Caco-2 (cell line): ENCODE measurements around the gene NRXN2. TPM values are rescaled to one million over a fixed set of nuclear protein-coding genes. Genes with fewer than 3 reads are reported as not detected.

Experiments
- BruUV-seq: library from RNA; stranded (reverse); fragments of 400-500 nt; replicated peaks from 2 replicates; lab custom pipeline; 2021; lab: Mats Ljungman, UMichigan
- CTCF ChIA-PET: fragments of 300-600 bp; sonication (Branson Sonifier 250); formaldehyde crosslinking; loops from one replicate; lab custom pipeline; 2022; ENCODE audit warnings: antibody characterized with exemption; lab: Charles Lee
- POLR2A ChIA-PET: fragments of 300-600 bp; sonication (Branson Sonifier 250); formaldehyde crosslinking; loops from one replicate; lab custom pipeline; 2022; ENCODE audit warnings: antibody characterized with exemption; lab: Charles Lee
- DNase-seq, 2 experiments: peaks; one replicate each; pipeline versions ENCODE4 v3.0.0 to v3.0.0-alpha.2; 2020 to 2022
- H3K27me3 ChIP-seq: replicated peaks from 2 replicates; pipeline ENCODE4 v1.6.0; 2011; ENCODE audit warnings: low read length; ENCODE audit not compliant: control insufficient read depth, insufficient read depth
- H3K36me3 ChIP-seq: 2 replicates; pipeline ENCODE4 v1.5.1; 2011; ENCODE audit warnings: low read length; ENCODE audit not compliant: control insufficient read depth, insufficient read depth
- H3K4me1 ChIP-seq: fragments of 250-450 bp; sonication (Bioruptor Pico); 2 replicates; pipeline ENCODE4 v1.5.1; 2020; ENCODE audit warnings: mild to moderate bottlenecking
- H3K4me3 ChIP-seq: 2 replicates; pipeline ENCODE4 v1.5.1; 2011; ENCODE audit warnings: low read depth, mild to moderate bottlenecking, control low read depth, low read length
- H3K9me3 ChIP-seq: fragments of 250-450 bp; sonication (Bioruptor Pico); 2 replicates; pipeline ENCODE4 v1.5.1; 2020; ENCODE audit warnings: mild to moderate bottlenecking, moderate library complexity
- H3K27ac Mint-ChIP-seq: one replicate; pipeline ENCODE4 v1.8.0; 2022; ENCODE audit warnings: mixed read lengths; ENCODE audit not compliant: unreplicated experiment
- H3K27me3 Mint-ChIP-seq: one replicate; pipeline ENCODE4 v1.8.0; 2022; ENCODE audit warnings: mixed read lengths; ENCODE audit not compliant: insufficient read depth, unreplicated experiment
- H3K36me3 Mint-ChIP-seq: one replicate; pipeline ENCODE4 v1.8.0; 2022; ENCODE audit warnings: mild to moderate bottlenecking, mixed read lengths; ENCODE audit not compliant: insufficient read depth, unreplicated experiment
- H3K4me1 Mint-ChIP-seq: one replicate; pipeline ENCODE4 v1.8.0; 2022; ENCODE audit warnings: low read depth, mixed read lengths; ENCODE audit not compliant: unreplicated experiment
- H3K4me3 Mint-ChIP-seq: one replicate; pipeline ENCODE4 v1.8.0; 2022; ENCODE audit warnings: mild to moderate bottlenecking, moderate library complexity, mixed read lengths; ENCODE audit not compliant: unreplicated experiment
- H3K9me3 Mint-ChIP-seq: one replicate; pipeline ENCODE4 v1.8.0; 2022; ENCODE audit warnings: mixed read lengths; ENCODE audit not compliant: unreplicated experiment
- intact Hi-C: fragments of 100-400 bp; cut with micrococcal nuclease; formaldehyde crosslinking; loops from one replicate; pipeline ENCODE4 v1.10.0; 2022; ENCODE audit not compliant: unreplicated experiment
- total RNA-seq: library from RNA; stranded (reverse); gene quantifications from 2 replicates; pipeline ENCODE4 v1.2.3, GENCODE V29; 2022
- TF ChIP-seq, protein P1 (sequence below), 2 experiments: fragments of 200-600 bp in 1 of 2; IDR thresholded peaks; 1 replicate in 1 of 2; 2 replicates in 1 of 2; pipeline versions ENCODE4 v1.5.1 to v1.8.0; 2011 to 2022; ENCODE audit warnings: antibody characterized with exemption in 1 of 2, control low read depth in 1 of 2, inconsistent platforms in 1 of 2, low read depth in 1 of 2, low read length in 1 of 2, mild to moderate bottlenecking in 1 of 2, moderate library complexity in 1 of 2; ENCODE audit not compliant: insufficient read depth in 1 of 2, severe bottlenecking in 1 of 2, unreplicated experiment in 1 of 2

NRXN2 gene
- total RNA-seq, 1 experiment from 2014 or later = 7.6 TPM

DNA sequence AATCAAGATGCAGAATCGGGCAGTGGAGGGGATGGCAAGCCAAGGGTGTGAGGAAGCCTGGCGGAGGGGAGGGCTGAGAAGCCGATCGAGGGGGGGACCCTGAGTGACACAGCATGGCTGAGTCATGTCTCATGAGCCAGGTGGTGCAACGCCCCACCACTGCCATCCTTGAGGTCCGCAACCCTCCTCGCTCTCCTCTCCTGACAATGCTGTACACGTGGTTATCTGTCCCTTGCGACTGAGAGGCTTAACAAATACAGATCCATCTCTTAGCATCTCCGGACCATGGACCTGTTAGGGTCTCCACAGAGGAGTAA lies 117.8 kb downstream of the NRXN2 start:
- Histone ChIP-seq H3K27me3 (no peaks in the 10 kb centered on the region), H3K4me1 (no peaks in the 10 kb centered on the region), H3K36me3 (no peaks in the 10 kb centered on the region), H3K9me3 (no peaks in the 10 kb centered on the region), H3K4me3 (no peak overlapping the region)
- intact Hi-C loops = no loop called here
- TF ChIP-seq, protein P1, sequence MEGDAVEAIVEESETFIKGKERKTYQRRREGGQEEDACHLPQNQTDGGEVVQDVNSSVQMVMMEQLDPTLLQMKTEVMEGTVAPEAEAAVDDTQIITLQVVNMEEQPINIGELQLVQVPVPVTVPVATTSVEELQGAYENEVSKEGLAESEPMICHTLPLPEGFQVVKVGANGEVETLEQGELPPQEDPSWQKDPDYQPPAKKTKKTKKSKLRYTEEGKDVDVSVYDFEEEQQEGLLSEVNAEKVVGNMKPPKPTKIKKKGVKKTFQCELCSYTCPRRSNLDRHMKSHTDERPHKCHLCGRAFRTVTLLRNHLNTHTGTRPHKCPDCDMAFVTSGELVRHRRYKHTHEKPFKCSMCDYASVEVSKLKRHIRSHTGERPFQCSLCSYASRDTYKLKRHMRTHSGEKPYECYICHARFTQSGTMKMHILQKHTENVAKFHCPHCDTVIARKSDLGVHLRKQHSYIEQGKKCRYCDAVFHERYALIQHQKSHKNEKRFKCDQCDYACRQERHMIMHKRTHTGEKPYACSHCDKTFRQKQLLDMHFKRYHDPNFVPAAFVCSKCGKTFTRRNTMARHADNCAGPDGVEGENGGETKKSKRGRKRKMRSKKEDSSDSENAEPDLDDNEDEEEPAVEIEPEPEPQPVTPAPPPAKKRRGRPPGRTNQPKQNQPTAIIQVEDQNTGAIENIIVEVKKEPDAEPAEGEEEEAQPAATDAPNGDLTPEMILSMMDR (IDR thresholded peaks at IDR 0.05; ENCODE audit: insufficient read depth in 1 of 2, low read depth in 1 of 2, low read length in 1 of 2, severe bottlenecking in 1 of 2, unreplicated experiment in 1 of 2) = no peak
- ChIA-PET POLR2A (no interaction called here), CTCF (interaction anchor here (0.9 kb wide), 1 partner anchor 46 kb away, joined by 3 read pairs; no protein-coding TSS in a partner anchor)
- Mint-ChIP-seq H3K27ac (no peak overlapping the region), H3K36me3 (no peaks in the 10 kb centered on the region), H3K9me3 (no peaks in the 10 kb centered on the region), H3K27me3 (no peaks in the 10 kb centered on the region), H3K4me3 (no peak overlapping the region), H3K4me1 (no peaks in the 10 kb centered on the region)
- no TSS peak for BruUV-seq
- DNase-seq = no peak

DNA sequence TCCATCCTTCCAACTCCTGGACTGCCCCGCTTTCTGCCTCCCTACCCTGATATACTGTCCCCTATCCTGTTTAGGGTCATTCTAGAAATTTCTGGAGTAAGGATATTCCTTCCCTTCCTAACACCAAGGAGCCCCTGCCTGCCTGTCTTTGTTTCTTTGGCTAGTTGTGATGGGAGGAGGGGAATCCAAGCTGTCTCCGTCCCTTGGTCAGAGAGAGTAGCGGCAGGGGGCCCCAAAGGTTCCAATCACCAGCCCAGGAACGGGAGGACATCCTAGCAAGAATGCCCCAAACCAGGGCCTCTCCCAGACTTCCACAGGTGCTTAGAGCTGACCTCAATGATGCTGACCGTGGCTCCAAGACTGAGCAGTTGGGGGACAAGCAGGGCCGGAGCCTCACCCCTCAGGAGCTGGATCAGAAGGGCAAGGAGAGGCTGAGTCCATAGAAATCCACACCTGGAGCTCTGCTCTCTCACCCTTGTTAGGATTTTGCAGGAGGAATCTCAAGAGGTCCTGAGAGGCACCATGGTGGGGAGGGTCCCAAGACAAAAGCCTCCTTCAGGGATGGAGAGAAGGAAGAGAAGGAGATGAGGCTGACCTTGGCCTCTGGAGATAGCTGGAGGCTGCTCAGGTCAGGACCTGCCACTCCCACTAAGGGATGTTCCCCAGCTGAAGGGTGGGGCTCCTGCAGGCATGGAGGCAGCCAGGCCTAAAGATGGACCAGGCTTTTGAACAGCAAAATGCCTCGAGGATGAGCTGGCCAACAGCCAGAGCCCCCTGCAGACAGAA lies 118.3 kb downstream of the NRXN2 start:
- no peaks in the 10 kb centered on the region for H3K27me3 ChIP-seq
- BruUV-seq = no TSS peak

DNA sequence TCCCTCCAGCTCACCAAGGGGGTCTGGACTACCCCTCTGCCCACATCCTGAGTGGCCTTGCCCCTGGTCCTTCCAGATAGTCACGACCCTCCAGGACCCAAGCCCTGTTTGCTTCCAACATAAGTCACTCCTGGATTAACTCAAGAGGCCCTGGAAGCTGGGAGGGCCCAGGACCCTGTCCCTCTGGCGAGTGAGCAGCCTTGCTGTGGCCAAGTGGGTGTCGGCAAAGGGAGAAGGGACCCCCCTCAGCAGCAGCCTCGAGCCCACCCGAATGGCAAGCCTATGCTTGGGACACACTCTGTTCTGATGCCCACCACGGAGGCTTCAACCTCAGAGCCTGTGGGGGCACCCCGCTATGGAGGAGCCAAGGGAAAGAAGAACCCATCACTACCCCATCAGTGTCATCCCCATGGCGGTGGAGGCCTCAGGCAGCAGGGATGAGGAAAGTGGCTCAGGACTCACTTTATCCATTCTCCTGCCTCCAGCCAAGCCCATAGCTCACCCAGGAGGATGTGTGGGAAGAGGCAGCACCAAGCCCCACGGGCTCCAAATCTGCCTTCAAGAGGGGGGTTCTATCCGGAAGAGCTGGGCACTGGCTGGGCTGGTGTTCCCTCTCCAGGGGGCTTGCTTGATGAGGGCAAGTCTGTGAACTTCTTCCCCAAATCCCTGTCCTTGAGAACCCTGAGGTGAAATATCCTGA lies 119.4 kb downstream of the NRXN2 start:
- ChIA-PET POLR2A (no interaction called here), CTCF (no interaction called here)
- Histone ChIP-seq H3K4me3 (no peak overlapping the region), H3K27me3 (no peaks in the 10 kb centered on the region), H3K9me3 (no peaks in the 10 kb centered on the region), H3K4me1 (no peaks in the 10 kb centered on the region), H3K36me3 (no peaks in the 10 kb centered on the region)
- no TSS peak for BruUV-seq
- peaks cover 5% of the 10 kb centered on the region for H3K36me3 Mint-ChIP-seq
- no peaks in the 10 kb centered on the region for H3K27me3 Mint-ChIP-seq
- no peak overlapping the region for H3K4me3 Mint-ChIP-seq
- no peaks in the 10 kb centered on the region for H3K4me1 Mint-ChIP-seq
- intact Hi-C loops = no loop called here
- no peak for DNase-seq
- no peak overlapping the region for H3K27ac Mint-ChIP-seq
- H3K9me3 Mint-ChIP-seq = no peaks in the 10 kb centered on the region
- TF ChIP-seq, protein P1 (IDR thresholded peaks at IDR 0.05; ENCODE audit: insufficient read depth in 1 of 2, low read depth in 1 of 2, low read length in 1 of 2, severe bottlenecking in 1 of 2, unreplicated experiment in 1 of 2) = no peak

More for the DNA sequence above, 118.3 kb downstream of the NRXN2 start:
- no peak overlapping the region for H3K4me3 ChIP-seq
- H3K36me3 ChIP-seq = no peaks in the 10 kb centered on the region
- TF ChIP-seq, protein P1 (IDR thresholded peaks at IDR 0.05; ENCODE audit: insufficient read depth in 1 of 2, low read depth in 1 of 2, low read length in 1 of 2, severe bottlenecking in 1 of 2, unreplicated experiment in 1 of 2) = no peak
- Mint-ChIP-seq H3K4me1 (no peaks in the 10 kb centered on the region), H3K9me3 (no peaks in the 10 kb centered on the region), H3K4me3 (no peak overlapping the region), H3K27ac (no peak overlapping the region), H3K27me3 (no peaks in the 10 kb centered on the region), H3K36me3 (peaks cover 4% of the 10 kb centered on the region)
- H3K4me1 ChIP-seq = no peaks in the 10 kb centered on the region
- intact Hi-C loops = no loop called here
- DNase-seq = no peak
- CTCF ChIA-PET = interaction anchor here (0.9 kb wide), 1 partner anchor 47 kb away, joined by 3 read pairs; no protein-coding TSS in a partner anchor
- POLR2A ChIA-PET = no interaction called here
- H3K9me3 ChIP-seq = no peaks in the 10 kb centered on the region
